ENCODE results near the gene DNM2.
"Not testable (repeated sequence)": the region's sequence is repeated elsewhere in the genome, so short reads cannot be mapped to it uniquely, and the experiment has no call there.

Gene DNM2

GRCh38 chr19:10717356-10718204 is at the start of gene DNM2:
DNM2 (plus strand) TSS chr19:10718079; CDS start chr19:10718243, 164 bp downstream.
- peak; percentile 99 for DNase-seq

- no peak for DNase-seq
These were observed 48.6 kb upstream of the DNM2 start for GRCh38 chr19:10669246-10669645.

GRCh38 chr19:10670182-10670581 is 47.7 kb upstream of the DNM2 start:
- no peak for DNase-seq

- no peak for DNase-seq
These were observed 46.7 kb upstream of the DNM2 start for GRCh38 chr19:10670876-10671804.

GRCh38 chr19:10671922-10672321 is 46.0 kb upstream of the DNM2 start:
- DNase-seq = not testable (repeated sequence)

GRCh38 chr19:10675214-10675613 is 42.7 kb upstream of the DNM2 start:
- DNase-seq = not testable (repeated sequence)

GRCh38 chr19:10677751-10678150 is 40.1 kb upstream of the DNM2 start:
- DNase-seq = no peak

GRCh38 chr19:10678813-10679212 is 39.1 kb upstream of the DNM2 start:
- DNase-seq = no peak

GRCh38 chr19:10679743-10680142 is 38.1 kb upstream of the DNM2 start:
- no peak for DNase-seq

- DNase-seq = no peak
These were observed 37.2 kb upstream of the DNM2 start for GRCh38 chr19:10680545-10681135.

- DNase-seq = no peak
These were observed 36.2 kb upstream of the DNM2 start for GRCh38 chr19:10681658-10682057.

GRCh38 chr19:10682397-10683063 is 35.3 kb upstream of the DNM2 start:
- no peak for DNase-seq

- DNase-seq = no peak
These were observed 34.8 kb upstream of the DNM2 start for GRCh38 chr19:10683064-10683426.

GRCh38 chr19:10683582-10683981 is 34.3 kb upstream of the DNM2 start:
- DNase-seq = no peak

- DNase-seq = no peak
These were observed 32.7 kb upstream of the DNM2 start for GRCh38 chr19:10685210-10685609.

GRCh38 chr19:10686193-10686592 is 31.7 kb upstream of the DNM2 start:
- no peak for DNase-seq

- DNase-seq = no peak
These were observed 31.0 kb upstream of the DNM2 start for GRCh38 chr19:10686661-10687517.

- DNase-seq = no peak
These were observed 30.2 kb upstream of the DNM2 start for GRCh38 chr19:10687518-10688288.

GRCh38 chr19:10688545-10689280 is 29.2 kb upstream of the DNM2 start:
- no peak for DNase-seq

- DNase-seq = no peak
These were observed 27.5 kb upstream of the DNM2 start for GRCh38 chr19:10690341-10690781.
